Activated CD8-positive, alpha-beta T cell treated with anti-CD3 and anti-CD28 coated beads, Interleukin-2, amount 10 ng/mL, durations not matched to agents 7 days and 5 days (primary cell): ENCODE data around the gene RASGRF1. TPM values are rescaled to one million over a fixed set of nuclear protein-coding genes. Genes with fewer than 3 reads are reported as not detected.
"Not testable (repeated sequence)": the region's sequence is repeated elsewhere in the genome, so short reads cannot be mapped to it uniquely, and the experiment has no call there.

ENCODE experiments used
- ATAC-seq: fragments of 150-1000 bp; cut with Tn5 transposase; one replicate; pipeline ENCODE4 v1.10.0; 2021; ENCODE audit warnings: moderate library complexity
- CTCF ChIA-PET: fragments of 350-600 bp; sonication (Branson Sonifier 250); formaldehyde crosslinking; loops from one replicate; lab custom pipeline; 2021; ENCODE audit warnings: antibody characterized with exemption; lab: Charles Lee
- POLR2A ChIA-PET: fragments of 350-600 bp; sonication (Branson Sonifier 250); formaldehyde crosslinking; loops from one replicate; lab custom pipeline; 2021; ENCODE audit warnings: antibody characterized with exemption; lab: Charles Lee
- DNase-seq: peaks from one replicate; pipeline ENCODE4 v3.0.0-alpha.2; 2020
- H3K27ac Mint-ChIP-seq: one replicate; pipeline ENCODE4 v1.8.0; 2021; ENCODE audit warnings: mild to moderate bottlenecking, mixed read lengths
- H3K27me3 Mint-ChIP-seq: one replicate; pipeline ENCODE4 v1.8.0; 2021; ENCODE audit warnings: low read depth, mixed read lengths
- H3K36me3 Mint-ChIP-seq: one replicate; pipeline ENCODE4 v1.8.0; 2021; ENCODE audit warnings: low read depth, mixed read lengths
- H3K4me1 Mint-ChIP-seq: one replicate; pipeline ENCODE4 v1.8.0; 2021; ENCODE audit warnings: low read depth, mixed read lengths
- H3K4me3 Mint-ChIP-seq: one replicate; pipeline ENCODE4 v1.8.0; 2021; ENCODE audit warnings: mild to moderate bottlenecking, mixed read lengths
- H3K9me3 Mint-ChIP-seq: one replicate; pipeline ENCODE4 v1.8.0; 2022; ENCODE audit warnings: mixed read lengths; ENCODE audit not compliant: insufficient read depth
- total RNA-seq, 2 experiments: library from RNA; stranded (reverse); gene quantifications; one replicate each; pipeline ENCODE4 v1.2.3, GENCODE V29; 2021

The RASGRF1 gene
- total RNA-seq, 2 experiments from 2014 or later: not detected

DNA sequence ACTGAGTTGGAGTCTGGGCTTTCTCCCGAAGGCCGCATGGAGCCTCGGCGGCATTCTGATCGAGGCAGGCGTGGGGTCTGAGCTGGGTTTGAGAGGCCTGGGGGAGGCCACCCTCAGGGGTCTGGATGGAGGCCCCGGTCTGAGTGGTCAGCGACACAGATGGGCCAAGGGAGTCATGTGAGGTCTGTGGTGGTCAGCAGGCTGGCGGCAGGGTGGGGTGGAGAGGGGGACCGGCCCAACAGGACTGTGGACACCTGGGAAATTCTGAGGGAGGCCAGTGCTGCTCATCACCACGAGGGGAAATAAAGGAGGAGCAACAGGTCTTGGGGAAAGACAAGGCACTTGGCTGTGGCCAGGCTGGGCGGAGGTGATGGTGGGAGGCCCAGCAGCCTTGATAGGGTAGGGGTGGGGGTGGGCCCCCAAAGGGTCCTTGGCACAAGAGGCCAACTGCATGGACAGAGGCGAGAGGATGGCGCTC is 161.9 kb downstream of the RASGRF1 start:
- Mint-ChIP-seq H3K36me3 (peaks cover 10% of the 10 kb centered on the region), H3K4me3 (no peak overlapping the region), H3K9me3 (no peaks in the 10 kb centered on the region), H3K27ac (no peak overlapping the region), H3K4me1 (no peaks in the 10 kb centered on the region), H3K27me3 (no peaks in the 10 kb centered on the region)
- ChIA-PET CTCF (no interaction called here), POLR2A (no interaction called here)
- DNase-seq: no peak
- no peak for ATAC-seq

DNA sequence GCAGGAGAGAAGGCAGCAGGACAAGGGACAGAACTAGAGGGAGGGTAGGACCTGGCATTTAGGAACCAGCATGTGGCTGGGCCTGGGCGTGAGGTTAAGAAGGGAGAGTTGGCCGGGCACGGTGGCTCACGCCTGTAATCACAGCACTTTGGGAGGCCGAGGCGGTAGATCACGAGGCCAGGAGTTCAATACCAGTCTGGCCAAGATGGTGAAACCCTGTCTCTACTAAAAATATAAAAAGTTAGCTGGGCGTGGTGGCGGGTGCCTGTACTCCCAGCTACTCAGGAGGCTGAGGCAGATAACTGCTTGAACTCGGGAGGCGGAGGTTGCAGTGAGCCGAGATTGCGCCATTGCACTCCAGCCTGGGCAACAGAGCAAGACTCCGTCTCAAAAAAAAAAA is 162.4 kb downstream of the RASGRF1 start:
- DNase-seq, ATAC-seq, POLR2A ChIA-PET, H3K4me3 Mint-ChIP-seq, H3K9me3 Mint-ChIP-seq, H3K27me3 Mint-ChIP-seq, CTCF ChIA-PET, H3K4me1 Mint-ChIP-seq: not testable (repeated sequence)
- Mint-ChIP-seq H3K36me3 (peaks cover 10% of the 10 kb centered on the region), H3K27ac (peak overlapping the region; percentile 60)

DNA sequence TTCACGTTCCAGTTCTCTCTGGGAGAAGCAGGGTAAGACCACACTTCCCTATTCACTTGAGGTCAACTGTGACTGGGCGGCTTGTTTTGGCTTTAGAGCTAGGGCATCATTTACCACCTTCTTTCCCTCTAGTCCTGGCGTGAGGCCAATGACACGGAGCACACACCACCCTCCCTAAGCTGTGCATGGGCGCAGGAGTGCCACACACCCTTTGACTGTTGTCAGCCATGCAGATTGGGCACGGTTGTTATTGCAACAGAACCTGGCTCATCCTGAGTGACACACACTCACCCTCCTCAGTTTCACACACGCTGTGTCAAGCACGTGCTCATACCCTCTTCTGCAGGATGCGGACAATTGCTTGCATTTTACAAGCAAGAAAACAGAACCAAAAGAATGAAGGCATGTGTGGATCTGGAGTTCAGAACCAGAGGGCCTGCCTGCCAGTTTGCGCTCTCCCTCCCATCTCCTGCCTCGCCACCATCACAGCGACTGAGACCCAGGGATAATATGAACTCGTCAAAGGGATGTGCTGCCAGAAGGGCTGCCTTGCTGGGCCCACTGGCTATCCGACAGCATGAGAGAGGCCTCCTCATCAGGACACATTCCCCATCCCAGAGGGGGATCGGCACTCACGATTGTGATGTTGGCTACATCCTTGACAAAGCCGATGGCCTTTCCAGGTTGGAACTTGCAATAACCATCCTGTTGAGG is 163.3 kb downstream of the RASGRF1 start:
- no peaks in the 10 kb centered on the region for H3K27me3 Mint-ChIP-seq
- POLR2A ChIA-PET: no interaction called here
- no peak overlapping the region for H3K27ac Mint-ChIP-seq
- DNase-seq (no peak), ATAC-seq (no peak)
- CTCF ChIA-PET: no interaction called here
- peaks cover 11% of the 10 kb centered on the region for H3K36me3 Mint-ChIP-seq
- no peak overlapping the region for H3K4me3 Mint-ChIP-seq
- no peaks in the 10 kb centered on the region for H3K4me1 Mint-ChIP-seq
- H3K9me3 Mint-ChIP-seq: no peaks in the 10 kb centered on the region

DNA sequence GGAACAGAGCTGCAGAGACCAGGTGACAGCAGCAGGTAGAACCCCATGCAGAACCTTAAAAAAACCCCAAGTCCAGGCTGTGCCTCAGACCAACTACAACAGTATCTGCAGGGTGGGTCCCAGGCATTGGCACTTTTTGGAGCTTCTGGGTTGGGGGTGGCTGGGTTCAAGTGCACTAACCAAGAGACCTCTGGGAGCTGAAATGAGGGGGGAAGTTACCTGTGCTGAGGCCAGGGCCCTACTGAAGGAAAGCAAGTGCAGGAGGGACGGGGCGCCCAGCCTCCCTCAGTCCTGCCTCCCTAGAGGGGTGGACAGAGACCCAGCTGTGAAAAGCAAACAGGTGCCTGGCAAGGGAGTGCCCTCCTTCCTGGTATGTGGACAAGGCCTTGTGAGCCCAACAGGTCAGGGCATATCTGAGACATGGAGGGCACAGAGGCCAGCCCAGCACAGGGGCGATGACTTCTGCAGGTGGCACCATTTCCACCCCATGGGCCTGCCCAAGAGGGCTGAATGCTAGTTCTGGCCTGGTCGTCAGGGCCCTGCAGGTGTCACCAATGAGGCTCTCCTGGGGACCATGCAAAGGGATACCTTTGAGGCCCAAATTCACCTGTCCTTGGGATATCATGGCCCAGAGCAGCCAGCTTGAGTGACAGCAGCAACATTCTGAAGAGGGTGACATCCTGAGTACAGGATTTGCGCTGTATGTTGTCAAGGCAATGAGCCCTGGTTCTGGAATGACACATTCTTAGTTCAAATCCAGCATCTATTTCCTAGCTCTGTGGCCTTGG is 164.4 kb downstream of the RASGRF1 start:
- Mint-ChIP-seq H3K9me3 (no peaks in the 10 kb centered on the region), H3K4me1 (no peaks in the 10 kb centered on the region), H3K36me3 (peaks cover 20% of the 10 kb centered on the region), H3K4me3 (no peak overlapping the region), H3K27me3 (no peaks in the 10 kb centered on the region), H3K27ac (no peak overlapping the region)
- POLR2A ChIA-PET: no interaction called here
- ATAC-seq: no peak
- DNase-seq: no peak
- CTCF ChIA-PET: no interaction called here

DNA sequence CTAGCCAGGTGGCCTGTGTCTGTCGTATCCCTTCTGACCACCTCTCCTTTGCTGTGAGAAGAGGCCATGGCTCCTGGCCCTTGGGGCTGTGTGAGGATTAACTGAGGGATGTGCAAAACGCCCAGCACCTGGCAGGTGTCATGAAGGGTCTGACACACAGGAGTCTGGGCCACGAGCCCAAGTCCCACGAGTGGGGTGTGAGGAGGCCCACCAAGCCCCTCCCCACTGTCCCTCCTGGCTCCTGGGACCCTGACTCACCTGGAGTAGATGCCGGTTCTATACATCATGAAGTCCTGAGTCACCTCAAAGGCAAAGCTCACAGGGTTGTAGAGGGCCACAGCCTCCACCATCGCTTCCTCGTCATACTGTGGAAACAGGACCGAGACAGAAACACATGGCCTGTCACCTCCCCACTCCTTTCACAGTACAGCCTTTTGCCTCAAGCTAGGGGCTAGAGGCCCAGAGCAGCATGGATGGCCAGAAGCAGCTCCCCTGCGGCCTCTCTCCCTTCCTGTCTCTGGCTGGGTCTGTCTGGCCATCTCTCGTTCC is 165.4 kb downstream of the RASGRF1 start:
- H3K4me1 Mint-ChIP-seq: no peaks in the 10 kb centered on the region
- ATAC-seq: no peak
- ChIA-PET POLR2A (interaction anchor here (0.9 kb wide), 1 partner anchor 42 kb away, joined by 3 read pairs; no protein-coding TSS in a partner anchor), CTCF (no interaction called here)
- no peaks in the 10 kb centered on the region for H3K9me3 Mint-ChIP-seq
- H3K27ac Mint-ChIP-seq: no peak overlapping the region
- H3K36me3 Mint-ChIP-seq: peaks cover 19% of the 10 kb centered on the region
- DNase-seq: no peak
- no peak overlapping the region for H3K4me3 Mint-ChIP-seq
- no peaks in the 10 kb centered on the region for H3K27me3 Mint-ChIP-seq

DNA sequence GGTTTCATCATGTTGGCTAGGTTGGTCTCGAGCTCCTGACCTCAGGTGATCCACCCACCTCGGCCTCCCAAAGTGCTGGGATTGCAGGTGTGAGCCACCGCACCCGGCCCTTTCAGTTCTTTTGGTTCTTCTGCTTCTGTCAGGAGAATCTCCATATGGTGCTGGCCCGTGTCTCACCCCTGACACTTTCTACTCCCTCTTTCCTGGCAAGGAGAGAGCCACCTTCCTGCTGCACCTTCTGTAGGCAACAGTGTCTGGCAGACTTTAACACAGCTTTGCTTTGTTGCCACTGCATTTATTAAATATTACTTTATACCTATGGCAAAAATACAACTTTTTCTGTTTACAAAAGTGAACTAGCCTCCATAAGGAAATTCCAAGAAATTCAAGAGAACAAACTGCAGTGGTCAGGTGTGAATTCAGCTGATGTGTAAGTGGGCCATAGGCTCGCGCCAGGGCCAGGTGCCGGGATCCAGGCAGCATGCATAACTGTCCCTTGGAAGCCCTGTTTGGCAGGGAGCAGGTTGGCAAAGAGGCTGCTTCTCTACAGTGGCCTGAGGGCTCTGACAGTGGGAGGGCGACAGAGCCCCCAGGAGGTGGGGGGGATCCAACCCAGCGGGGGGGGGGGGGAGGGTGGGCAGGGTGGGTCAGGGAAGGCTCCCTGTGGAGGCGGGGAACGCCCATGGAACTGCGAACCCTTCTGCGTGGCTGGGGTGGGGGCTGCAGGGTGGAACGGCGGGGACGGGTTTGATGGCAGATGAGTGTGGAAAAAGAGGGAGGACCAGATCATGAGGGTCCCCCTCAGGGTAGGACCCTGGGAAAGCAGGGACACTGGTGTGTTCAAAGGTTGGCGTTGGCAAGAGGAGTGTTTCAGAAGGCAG is 166.9 kb downstream of the RASGRF1 start:
- H3K27ac Mint-ChIP-seq: no peak overlapping the region
- no peak for ATAC-seq

DNA sequence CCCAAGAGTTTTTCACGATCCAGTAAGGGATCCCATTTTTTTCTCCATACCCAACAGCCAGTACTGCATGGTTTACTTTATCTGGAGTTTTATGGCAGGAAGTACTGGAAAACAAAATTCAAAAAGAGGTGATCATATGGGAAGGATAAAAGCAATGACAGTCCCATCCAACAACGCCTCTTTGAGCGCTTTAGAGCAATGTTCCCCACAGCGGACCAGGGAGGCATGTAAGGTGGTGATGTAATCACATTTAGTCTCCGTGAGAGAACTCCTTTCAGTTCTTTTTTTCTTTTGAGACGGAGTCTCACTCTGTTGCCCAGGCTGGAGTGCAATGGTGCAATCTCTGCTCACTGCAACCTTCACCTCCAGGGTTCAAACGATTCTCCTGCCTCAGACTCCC is 167.6 kb downstream of the RASGRF1 start:
- ChIA-PET POLR2A (no interaction called here), CTCF (interaction anchor here (0.8 to 1.2 kb wide), 2 partner anchors 56 to 84 kb away, joined by 3 to 4 read pairs; no protein-coding TSS in a partner anchor)
- DNase-seq: no peak
- H3K36me3 Mint-ChIP-seq: peaks cover 23% of the 10 kb centered on the region
- no peaks in the 10 kb centered on the region for H3K27me3 Mint-ChIP-seq
- H3K27ac Mint-ChIP-seq: no peak overlapping the region
- no peak overlapping the region for H3K4me3 Mint-ChIP-seq
- no peaks in the 10 kb centered on the region for H3K4me1 Mint-ChIP-seq
- no peak for ATAC-seq
- H3K9me3 Mint-ChIP-seq: no peaks in the 10 kb centered on the region

More for the DNA sequence above, 166.9 kb downstream of the RASGRF1 start:
- H3K4me3 Mint-ChIP-seq: no peak overlapping the region
- ChIA-PET POLR2A (interaction anchor here (0.6 to 0.9 kb wide), 2 partner anchors 27 to 40 kb away, joined by 3 read pairs; no protein-coding TSS in a partner anchor), CTCF (no interaction called here)
- H3K9me3 Mint-ChIP-seq: no peaks in the 10 kb centered on the region
- no peaks in the 10 kb centered on the region for H3K27me3 Mint-ChIP-seq
- no peaks in the 10 kb centered on the region for H3K4me1 Mint-ChIP-seq
- DNase-seq: no peak
- peaks cover 21% of the 10 kb centered on the region for H3K36me3 Mint-ChIP-seq

DNA sequence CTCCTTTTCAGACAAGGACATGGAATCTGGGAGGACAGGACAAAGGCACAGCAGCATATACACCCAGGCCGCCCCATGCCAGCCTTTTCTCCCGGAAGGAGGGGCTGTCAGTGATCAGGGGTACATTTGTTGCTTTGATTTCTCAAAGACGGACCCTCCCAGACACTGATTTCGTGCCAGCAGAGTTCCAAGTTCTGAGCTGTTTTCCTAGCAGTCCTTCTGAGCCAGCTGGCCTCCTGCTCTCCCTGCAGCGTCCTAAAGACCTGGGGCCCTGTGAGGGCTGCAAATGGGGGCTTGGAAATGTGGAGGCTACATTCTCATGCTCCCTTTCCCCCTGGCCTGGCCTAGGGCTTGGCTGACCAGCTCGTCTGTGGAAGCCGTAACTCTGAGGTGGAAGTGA is 168.1 kb downstream of the RASGRF1 start:
- ATAC-seq (no peak), DNase-seq (no peak)
- CTCF ChIA-PET: interaction anchor here (0.7 to 1.2 kb wide), 3 partner anchors 14 to 85 kb away, joined by 3 to 4 read pairs (median 3); no protein-coding TSS in a partner anchor
- H3K27me3 Mint-ChIP-seq: no peaks in the 10 kb centered on the region
- H3K9me3 Mint-ChIP-seq: no peaks in the 10 kb centered on the region
- H3K27ac Mint-ChIP-seq: no peak overlapping the region
- H3K4me3 Mint-ChIP-seq: no peak overlapping the region
- H3K4me1 Mint-ChIP-seq: no peaks in the 10 kb centered on the region
- peaks cover 24% of the 10 kb centered on the region for H3K36me3 Mint-ChIP-seq
- POLR2A ChIA-PET: no interaction called here

DNA sequence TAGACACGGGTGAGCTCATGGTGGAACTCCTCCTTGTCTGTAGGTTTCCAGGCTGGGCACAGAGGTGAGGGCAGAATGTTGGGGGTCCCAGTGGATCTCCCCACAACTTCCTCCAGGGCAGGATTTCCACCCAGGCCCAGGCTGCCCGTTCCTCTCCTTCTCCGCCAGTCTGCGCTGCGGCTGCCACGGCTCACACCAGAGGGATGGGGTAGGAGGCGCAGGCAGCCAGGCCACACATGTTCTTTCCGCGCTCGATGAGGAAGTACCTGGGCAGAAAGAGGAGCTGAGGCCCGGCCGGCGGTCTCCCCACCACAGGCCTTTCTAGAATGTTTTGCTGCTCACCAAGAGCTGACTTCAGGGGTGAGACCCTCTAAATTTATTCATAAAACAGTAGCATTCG is 168.6 kb downstream of the RASGRF1 start:
- H3K36me3 Mint-ChIP-seq: peaks cover 25% of the 10 kb centered on the region
- no peak overlapping the region for H3K4me3 Mint-ChIP-seq
- peaks cover under 1% of the 10 kb centered on the region for H3K4me1 Mint-ChIP-seq
- H3K9me3 Mint-ChIP-seq: no peaks in the 10 kb centered on the region
- CTCF ChIA-PET: interaction anchor here (0.7 to 1.2 kb wide), 3 partner anchors 14 to 85 kb away, joined by 3 to 4 read pairs (median 3); no protein-coding TSS in a partner anchor
- H3K27ac Mint-ChIP-seq: no peak overlapping the region
- H3K27me3 Mint-ChIP-seq: no peaks in the 10 kb centered on the region
- ATAC-seq: no peak
- DNase-seq: no peak
- POLR2A ChIA-PET: no interaction called here

DNA sequence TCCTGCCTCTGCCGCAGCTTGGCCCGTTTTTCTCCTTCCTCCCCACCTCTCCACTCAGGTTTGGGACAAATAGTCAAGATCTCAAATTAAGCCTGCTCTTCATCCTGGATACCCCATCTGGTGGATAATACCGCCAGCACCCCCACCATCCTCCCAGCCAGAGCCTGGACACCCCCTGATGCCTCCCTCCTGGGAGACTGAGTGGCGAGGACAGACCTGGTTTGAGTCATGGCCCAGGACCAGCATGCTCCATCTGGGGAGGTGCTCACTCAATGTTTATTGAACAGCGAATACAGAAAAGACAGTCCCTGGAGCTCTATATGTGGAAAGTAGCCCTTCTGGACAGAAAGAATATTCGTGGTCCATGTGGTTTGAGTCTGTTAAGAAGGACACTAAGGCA is 169.1 kb downstream of the RASGRF1 start:
- Mint-ChIP-seq H3K27ac (peak overlapping the region; percentile 15), H3K36me3 (peaks cover 27% of the 10 kb centered on the region), H3K4me3 (no peak overlapping the region), H3K9me3 (no peaks in the 10 kb centered on the region), H3K4me1 (peaks cover 4% of the 10 kb centered on the region), H3K27me3 (no peaks in the 10 kb centered on the region)
- DNase-seq (no peak), ATAC-seq (no peak)
- ChIA-PET POLR2A (no interaction called here), CTCF (no interaction called here)

DNA sequence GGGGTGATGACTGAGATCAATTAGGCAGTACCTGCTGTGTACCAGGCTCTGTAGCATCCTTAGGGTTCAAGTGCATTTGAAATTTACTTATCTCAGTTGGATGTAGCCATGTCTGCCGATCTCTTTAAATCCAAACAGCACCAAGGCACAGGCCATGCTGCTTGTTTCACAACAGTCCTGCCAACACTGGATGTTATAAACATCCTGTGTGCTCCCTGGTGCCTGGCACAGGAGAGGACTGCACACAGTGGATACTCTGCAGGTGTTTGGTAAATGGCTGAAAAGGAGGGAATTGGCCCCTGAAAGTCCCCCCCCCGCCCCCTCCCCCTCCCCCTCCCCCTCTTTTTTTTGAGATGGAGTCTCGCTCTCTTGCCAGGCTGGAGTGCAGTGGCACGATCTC is 172.7 kb downstream of the RASGRF1 start:
- Mint-ChIP-seq H3K27ac (no peak overlapping the region), H3K9me3 (no peaks in the 10 kb centered on the region), H3K4me1 (peaks cover 18% of the 10 kb centered on the region), H3K27me3 (no peaks in the 10 kb centered on the region), H3K4me3 (no peak overlapping the region), H3K36me3 (peaks cover 39% of the 10 kb centered on the region)
- DNase-seq: no peak
- POLR2A ChIA-PET: no interaction called here
- CTCF ChIA-PET: no interaction called here
- no peak for ATAC-seq
